Activated CD4-positive, alpha-beta memory T cell treated with anti-CD3 and anti-CD28 coated beads, Interleukin-2, amount 10 ng/mL, durations not matched to agents 7 days and 5 days (primary cell): ENCODE results near the gene GPR25. TPM values are rescaled to one million over a fixed set of nuclear protein-coding genes. Genes with fewer than 3 reads are reported as not detected.

Source experiments
- CTCF ChIA-PET: fragments of 350-600 bp; sonication (Branson Sonifier 250); formaldehyde crosslinking; loops from one replicate; lab custom pipeline; 2021; ENCODE audit warnings: antibody characterized with exemption, inconsistent platforms; lab: Charles Lee
- POLR2A ChIA-PET: fragments of 350-600 bp; sonication (Branson Sonifier 250); formaldehyde crosslinking; loops from one replicate; lab custom pipeline; 2021; ENCODE audit warnings: antibody characterized with exemption; lab: Charles Lee
- DNase-seq: peaks from one replicate; pipeline ENCODE4 v3.0.0-alpha.2; 2020
- H3K27ac Mint-ChIP-seq: one replicate; pipeline ENCODE4 v1.8.0; 2021; ENCODE audit warnings: mild to moderate bottlenecking, mixed read lengths
- H3K27me3 Mint-ChIP-seq: one replicate; pipeline ENCODE4 v1.8.0; 2021; ENCODE audit warnings: mixed read lengths
- H3K36me3 Mint-ChIP-seq: one replicate; pipeline ENCODE4 v1.8.0; 2021; ENCODE audit warnings: low read depth, mixed read lengths
- H3K4me1 Mint-ChIP-seq: one replicate; pipeline ENCODE4 v1.8.0; 2021; ENCODE audit warnings: mixed read lengths
- H3K4me3 Mint-ChIP-seq: one replicate; pipeline ENCODE4 v1.8.0; 2021; ENCODE audit warnings: mild to moderate bottlenecking, mixed read lengths
- H3K9me3 Mint-ChIP-seq: one replicate; pipeline ENCODE4 v1.8.0; 2021; ENCODE audit warnings: mixed read lengths
- total RNA-seq, 2 experiments: library from RNA; stranded (reverse); gene quantifications; one replicate each; pipeline ENCODE4 v1.2.3, GENCODE V29; 2021

The GPR25 gene, protein sequence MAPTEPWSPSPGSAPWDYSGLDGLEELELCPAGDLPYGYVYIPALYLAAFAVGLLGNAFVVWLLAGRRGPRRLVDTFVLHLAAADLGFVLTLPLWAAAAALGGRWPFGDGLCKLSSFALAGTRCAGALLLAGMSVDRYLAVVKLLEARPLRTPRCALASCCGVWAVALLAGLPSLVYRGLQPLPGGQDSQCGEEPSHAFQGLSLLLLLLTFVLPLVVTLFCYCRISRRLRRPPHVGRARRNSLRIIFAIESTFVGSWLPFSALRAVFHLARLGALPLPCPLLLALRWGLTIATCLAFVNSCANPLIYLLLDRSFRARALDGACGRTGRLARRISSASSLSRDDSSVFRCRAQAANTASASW
- under 1 TPM in 1 of 2 experiments, not detected in 1; 0.25 TPM for total RNA-seq

DNA sequence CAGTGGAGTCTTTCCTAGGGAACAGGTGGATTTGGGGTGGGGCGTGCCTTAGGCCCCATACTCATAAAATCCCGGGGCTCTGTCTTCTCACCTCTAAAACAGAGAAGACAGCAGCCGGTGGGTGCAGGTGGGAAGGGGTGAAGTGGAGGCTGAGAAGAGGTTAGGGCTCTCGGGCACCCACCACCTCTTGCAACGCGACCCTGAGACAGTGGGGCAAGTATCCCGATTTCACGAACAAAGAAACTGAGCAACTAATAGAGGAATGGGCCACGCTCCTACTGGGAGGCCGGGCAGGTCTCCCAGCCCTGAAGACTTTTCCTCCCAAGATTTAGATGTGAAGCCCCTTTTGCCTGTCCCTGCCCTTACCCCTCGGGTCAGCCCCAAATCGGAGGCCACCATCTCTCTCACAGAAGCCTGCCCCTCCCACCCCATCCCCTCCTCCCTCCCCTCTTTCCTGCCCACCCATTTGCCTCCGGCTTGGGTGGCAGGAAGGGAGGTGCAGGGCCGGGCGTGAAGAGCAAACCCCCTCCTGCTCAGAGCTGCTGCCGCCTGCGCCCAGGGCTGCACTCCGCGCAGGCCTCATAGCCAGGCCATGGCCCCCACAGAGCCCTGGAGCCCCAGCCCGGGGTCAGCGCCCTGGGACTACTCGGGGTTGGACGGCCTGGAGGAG lies at the start of gene GPR25:
TSS of gene GPR25 (plus strand) at position 536 of the 670 bp plus-strand sequence. CDS start at position 593, 57 bp downstream.
- CTCF ChIA-PET, result no interaction called here
- Mint-ChIP-seq H3K27ac (no peak within 1 kb of the TSS), H3K36me3 (no peaks in the 10 kb centered on the region), H3K27me3 (peaks cover 53% of the 10 kb centered on the region), H3K4me1 (peaks cover 34% of the 10 kb centered on the region), H3K4me3 (no peak within 1 kb of the TSS), H3K9me3 (no peaks in the 10 kb centered on the region)
- POLR2A ChIA-PET, result interaction anchor here (1.1 kb wide), 1 partner anchor 17 kb away, joined by 3 read pairs; no protein-coding TSS in a partner anchor
- no peak for DNase-seq

DNA sequence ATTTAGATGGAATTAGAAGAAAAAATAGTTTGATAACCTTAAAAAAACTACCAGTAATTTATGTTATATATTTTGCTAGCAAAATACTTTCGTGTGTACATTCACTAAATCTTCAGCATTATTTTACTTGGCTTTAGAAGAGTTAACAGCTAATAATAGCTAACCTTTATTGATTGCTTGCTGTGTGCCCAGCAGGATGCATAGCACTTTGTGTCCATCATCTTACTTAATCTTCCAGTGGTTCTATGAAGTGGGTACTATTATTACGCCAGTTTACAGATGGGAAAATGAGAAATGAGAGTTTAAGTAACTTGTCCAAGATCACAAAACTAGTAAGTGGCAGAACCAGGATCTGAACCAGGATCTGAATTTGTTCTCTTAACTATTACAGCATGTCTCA lies 41.7 kb upstream of the GPR25 start:
- H3K27ac Mint-ChIP-seq, result no peak overlapping the region
- H3K27me3 Mint-ChIP-seq, result peaks cover 10% of the 10 kb centered on the region
- H3K9me3 Mint-ChIP-seq, result no peaks in the 10 kb centered on the region
- no peak overlapping the region for H3K4me3 Mint-ChIP-seq
- CTCF ChIA-PET, result no interaction called here
- POLR2A ChIA-PET, result no interaction called here
- H3K4me1 Mint-ChIP-seq, result no peaks in the 10 kb centered on the region
- no peaks in the 10 kb centered on the region for H3K36me3 Mint-ChIP-seq
- DNase-seq, result no peak

- H3K36me3 Mint-ChIP-seq, result no peaks in the 10 kb centered on the region
- CTCF ChIA-PET, result no interaction called here
- no peaks in the 10 kb centered on the region for H3K4me1 Mint-ChIP-seq
- POLR2A ChIA-PET, result no interaction called here
- H3K4me3 Mint-ChIP-seq, result no peak overlapping the region
- H3K27me3 Mint-ChIP-seq, result peaks cover 15% of the 10 kb centered on the region
- H3K27ac Mint-ChIP-seq, result no peak overlapping the region
- no peak for DNase-seq
- no peaks in the 10 kb centered on the region for H3K9me3 Mint-ChIP-seq
These were observed 38.4 kb upstream of the GPR25 start for GRCh38 chr1:200834383-200834782.

- no peak overlapping the region for H3K27ac Mint-ChIP-seq
- no peak overlapping the region for H3K4me3 Mint-ChIP-seq
- no peaks in the 10 kb centered on the region for H3K9me3 Mint-ChIP-seq
- CTCF ChIA-PET, result interaction anchor here (0.6 to 1.2 kb wide), 2 partner anchors 214 to 339 kb away, joined by 3 to 8 read pairs; no protein-coding TSS in a partner anchor
- H3K27me3 Mint-ChIP-seq, result peaks cover 7% of the 10 kb centered on the region
- H3K4me1 Mint-ChIP-seq, result no peaks in the 10 kb centered on the region
- POLR2A ChIA-PET, result no interaction called here
- no peaks in the 10 kb centered on the region for H3K36me3 Mint-ChIP-seq
- DNase-seq, result no peak
These were observed 36.6 kb upstream of the GPR25 start for GRCh38 chr1:200836213-200836612.

DNA sequence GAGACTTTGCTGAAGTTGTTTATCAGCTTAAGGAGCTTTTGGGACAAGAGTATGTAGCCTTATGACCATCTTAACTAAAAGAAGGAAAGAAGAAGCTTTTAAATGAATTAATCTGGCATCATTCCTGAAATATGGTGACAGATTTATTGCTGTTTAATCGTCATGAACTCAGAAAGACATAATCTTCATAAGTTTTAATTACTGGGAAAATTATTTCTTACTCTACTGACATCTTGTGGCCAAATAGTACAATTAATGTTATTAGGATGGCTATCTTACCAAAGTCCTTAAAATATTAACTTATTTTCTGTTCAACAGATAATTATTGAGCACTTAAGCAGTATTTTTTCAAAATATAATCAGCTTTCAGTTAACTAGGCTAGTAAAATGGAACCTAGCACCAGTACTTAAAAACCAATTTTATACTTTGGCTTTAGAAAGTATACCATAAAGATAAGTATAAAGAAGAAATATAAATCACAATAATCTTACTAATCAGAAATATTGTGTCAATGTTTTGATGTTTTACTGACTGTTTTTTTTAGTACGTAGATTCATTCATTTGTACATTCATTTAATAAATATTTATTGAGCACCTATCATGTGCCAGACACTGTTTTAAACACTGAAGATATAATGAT lies 34.7 kb upstream of the GPR25 start:
- DNase-seq, result no peak
- Mint-ChIP-seq H3K9me3 (no peaks in the 10 kb centered on the region), H3K36me3 (no peaks in the 10 kb centered on the region), H3K27me3 (peaks cover 7% of the 10 kb centered on the region), H3K4me3 (no peak overlapping the region), H3K27ac (no peak overlapping the region), H3K4me1 (no peaks in the 10 kb centered on the region)
- ChIA-PET POLR2A (no interaction called here), CTCF (interaction anchor here (0.9 to 1.3 kb wide), 2 partner anchors 14 to 217 kb away, joined by 4 read pairs; no protein-coding TSS in a partner anchor)

- H3K36me3 Mint-ChIP-seq, result no peaks in the 10 kb centered on the region
- CTCF ChIA-PET, result interaction anchor here (0.7 to 1.3 kb wide), 3 partner anchors 218 to 1730 kb away, joined by 3 to 4 read pairs (median 4); no protein-coding TSS in a partner anchor
- no peaks in the 10 kb centered on the region for H3K4me1 Mint-ChIP-seq
- H3K9me3 Mint-ChIP-seq, result no peaks in the 10 kb centered on the region
- H3K27me3 Mint-ChIP-seq, result peaks cover 7% of the 10 kb centered on the region
- no peak for DNase-seq
- no peak overlapping the region for H3K27ac Mint-ChIP-seq
- H3K4me3 Mint-ChIP-seq, result no peak overlapping the region
- POLR2A ChIA-PET, result no interaction called here
These were observed 33.9 kb upstream of the GPR25 start for GRCh38 chr1:200838676-200839445.

DNA sequence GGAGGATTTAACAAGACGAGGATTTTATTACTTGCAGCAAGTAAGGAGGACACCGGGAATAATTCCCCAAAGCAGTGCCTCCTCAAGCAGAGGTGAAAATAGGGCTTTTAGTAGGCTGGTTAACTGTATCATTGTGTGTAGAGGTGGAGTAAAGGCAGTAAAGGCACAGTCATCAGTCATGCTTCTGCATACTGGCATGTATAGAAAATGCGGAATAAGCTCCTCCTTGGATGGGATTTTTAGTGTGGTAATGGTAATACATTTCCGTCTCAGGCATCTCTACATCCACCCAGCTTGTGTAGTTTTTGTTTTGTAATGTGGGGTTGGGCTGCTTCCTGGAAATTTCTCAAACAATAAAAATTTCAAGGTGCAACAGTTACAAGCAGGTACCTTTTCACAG lies 27.4 kb upstream of the GPR25 start:
- Mint-ChIP-seq H3K27me3 (peaks cover 15% of the 10 kb centered on the region), H3K4me3 (no peak overlapping the region), H3K4me1 (no peaks in the 10 kb centered on the region), H3K27ac (no peak overlapping the region), H3K9me3 (no peaks in the 10 kb centered on the region), H3K36me3 (no peaks in the 10 kb centered on the region)
- DNase-seq, result no peak
- ChIA-PET POLR2A (no interaction called here), CTCF (no interaction called here)

- DNase-seq, result no peak
- Mint-ChIP-seq H3K9me3 (no peaks in the 10 kb centered on the region), H3K36me3 (no peaks in the 10 kb centered on the region), H3K4me1 (no peaks in the 10 kb centered on the region), H3K27me3 (peaks cover 16% of the 10 kb centered on the region), H3K4me3 (no peak overlapping the region), H3K27ac (no peak overlapping the region)
- ChIA-PET POLR2A (no interaction called here), CTCF (no interaction called here)
These were observed 26.4 kb upstream of the GPR25 start for GRCh38 chr1:200846398-200846797.

DNA sequence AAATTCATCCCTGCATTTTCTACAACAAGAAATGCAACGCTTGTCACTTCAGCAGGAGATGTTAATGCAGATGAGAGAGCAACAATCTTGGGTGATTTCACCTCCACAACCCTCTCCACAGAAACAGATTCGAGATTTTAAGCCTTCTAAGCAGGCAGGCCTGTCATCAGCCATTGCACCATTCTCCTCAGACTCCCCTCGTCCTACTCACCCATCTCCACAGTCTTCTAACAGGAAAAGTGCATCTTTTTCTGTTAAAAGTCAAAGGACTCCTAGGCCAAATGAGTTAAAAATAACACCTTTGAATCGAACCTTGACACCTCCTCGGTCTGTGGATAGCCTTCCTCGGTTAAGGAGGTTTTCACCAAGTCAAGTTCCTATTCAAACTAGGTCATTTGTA lies 23.4 kb upstream of the GPR25 start:
- Mint-ChIP-seq H3K4me3 (no peak overlapping the region), H3K27ac (no peak overlapping the region), H3K4me1 (peaks cover 7% of the 10 kb centered on the region), H3K36me3 (no peaks in the 10 kb centered on the region), H3K9me3 (no peaks in the 10 kb centered on the region), H3K27me3 (peaks cover 26% of the 10 kb centered on the region)
- DNase-seq, result no peak
- ChIA-PET POLR2A (no interaction called here), CTCF (no interaction called here)

- no peak for DNase-seq
These were observed 22.2 kb upstream of the GPR25 start for GRCh38 chr1:200850554-200850953.

GRCh38 chr1:200856716-200857357 lies 15.9 kb upstream of the GPR25 start:
- Mint-ChIP-seq H3K27me3 (peaks cover 8% of the 10 kb centered on the region), H3K4me3 (no peak overlapping the region), H3K36me3 (no peaks in the 10 kb centered on the region), H3K27ac (no peak overlapping the region), H3K9me3 (no peaks in the 10 kb centered on the region), H3K4me1 (peaks cover 7% of the 10 kb centered on the region)
- ChIA-PET CTCF (interaction anchor here (0.9 kb wide), 1 partner anchor 123 kb away, joined by 3 read pairs; no protein-coding TSS in a partner anchor), POLR2A (interaction anchor here (1.0 kb wide), 1 partner anchor 19 kb away, joined by 3 read pairs; no protein-coding TSS in a partner anchor)
- DNase-seq, result no peak

More at GRCh38 chr1:200850554-200850953, 22.2 kb upstream of the GPR25 start:
- H3K36me3 Mint-ChIP-seq, result no peaks in the 10 kb centered on the region
- H3K27me3 Mint-ChIP-seq, result peaks cover 26% of the 10 kb centered on the region
- H3K27ac Mint-ChIP-seq, result no peak overlapping the region
- no peak overlapping the region for H3K4me3 Mint-ChIP-seq
- H3K9me3 Mint-ChIP-seq, result no peaks in the 10 kb centered on the region
- ChIA-PET POLR2A (interaction anchor here (0.8 kb wide), 1 partner anchor 19 kb away, joined by 3 read pairs; no protein-coding TSS in a partner anchor), CTCF (interaction anchor here (1.2 kb wide), 1 partner anchor 228 kb away, joined by 3 read pairs; no protein-coding TSS in a partner anchor)
- peaks cover 7% of the 10 kb centered on the region for H3K4me1 Mint-ChIP-seq

DNA sequence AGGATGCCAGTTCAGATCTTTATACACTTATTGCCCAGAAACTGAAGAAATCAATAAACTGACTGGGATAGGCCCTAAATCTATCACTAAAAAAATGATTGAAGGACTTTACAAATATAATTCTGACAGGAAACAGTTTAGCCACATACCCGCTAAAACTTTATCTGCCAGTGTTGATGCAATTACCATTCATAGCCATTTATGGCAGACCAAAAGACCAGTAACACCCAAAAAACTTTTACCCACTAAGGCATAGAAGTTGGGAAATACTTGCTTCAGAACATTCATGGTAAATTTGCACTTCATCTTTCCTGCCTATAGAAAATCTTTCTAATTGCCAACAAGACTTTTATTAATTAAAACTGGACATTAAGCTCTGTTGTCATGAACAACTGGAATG lies 15.0 kb upstream of the GPR25 start:
- ChIA-PET CTCF (interaction anchor here (0.9 kb wide), 1 partner anchor 122 kb away, joined by 3 read pairs; no protein-coding TSS in a partner anchor), POLR2A (no interaction called here)
- Mint-ChIP-seq H3K4me3 (no peak overlapping the region), H3K4me1 (peaks cover 12% of the 10 kb centered on the region), H3K27me3 (peaks cover 5% of the 10 kb centered on the region), H3K36me3 (no peaks in the 10 kb centered on the region), H3K9me3 (no peaks in the 10 kb centered on the region), H3K27ac (no peak overlapping the region)
- no peak for DNase-seq
